Esophagus squamous epithelium (tissue), 5 donors: ENCODE data around the gene ALDOC. TPM values are rescaled to one million over a fixed set of nuclear protein-coding genes. Genes with fewer than 3 reads are reported as not detected.
A peak's percentile ranks its signal among the peaks of the same experiment; 100 is the strongest.

Source experiments
- DNase-seq: peaks from one replicate; lab custom pipeline; 2025; lab: John Stamatoyannopoulos, UW
- H3K27ac ChIP-seq, 4 donors: fragments of 200-600 bp; sonication (generic); one replicate each; pipeline ENCODE4 v1.5.1; 2016 to 2019; ENCODE audit warnings: mild to moderate bottlenecking in 1 of 4
- H3K27me3 ChIP-seq, 4 donors: fragments of 200-600 bp; sonication (generic); 1 replicate in 3 of 4; 2 replicates in 1 of 4; pipeline versions ENCODE4 v1.5.1 to v1.6.0; 2017 to 2021; ENCODE audit warnings: antibody characterized with exemption in 1 of 4
- H3K36me3 ChIP-seq, 3 donors: fragments of 200-600 bp; sonication (generic); one replicate each; pipeline ENCODE4 v1.5.1; 2016 to 2019
- H3K4me1 ChIP-seq, 3 donors: fragments of 200-600 bp; sonication (generic); one replicate each; pipeline ENCODE4 v1.5.1; 2017 to 2019
- H3K4me3 ChIP-seq, 4 donors: fragments of 200-600 bp; sonication (generic); 1 replicate in 3 of 4; 2 replicates in 1 of 4; pipeline ENCODE4 v1.5.1; 2016 to 2019; ENCODE audit warnings: mild to moderate bottlenecking in 2 of 4, moderate library complexity in 1 of 4
- H3K9me3 ChIP-seq, 3 donors: fragments of 200-600 bp; sonication (generic); one replicate each; pipeline ENCODE4 v1.5.1; 2016 to 2019
- POLR2A ChIP-seq, 4 donors: fragments of 450-650 bp; IDR thresholded peaks; one replicate each; pipeline ENCODE4 v1.6.1; 2017; ENCODE audit warnings: antibody characterized with exemption in 4 of 4, mild to moderate bottlenecking in 4 of 4, moderate library complexity in 3 of 4
- WGBS, 2 donors: methylation state at CpG; one replicate each; pipeline ENCODE4 v1.1.5; 2018; 5-methylcytosine and 5-hydroxymethylcytosine counted together
- intact Hi-C: fragments of 100-400 bp; cut with DNase I; formaldehyde crosslinking; loops from one replicate; pipeline ENCODE4 v1.15.0; 2022
- total RNA-seq, 4 donors: library from RNA; depleted of rRNA; stranded (reverse); fragments of >200 nt; gene quantifications; one replicate each; pipeline ENCODE4 v1.1.0, GENCODE V29; 2016
- TF ChIP-seq, protein P1 (sequence below), 6 experiments: fragments of 450-650 bp in 4 of 6; fragments of 200-600 bp in 2 of 6; sonication (generic) in 2 of 6; IDR thresholded peaks; one replicate each; pipeline ENCODE4 v1.5.1; 2016 to 2019; ENCODE audit warnings: antibody characterized with exemption in 6 of 6, mild to moderate bottlenecking in 4 of 6, moderate library complexity in 4 of 6
- donor health status: DM: yes; HTN: yes; CAD: no.

ALDOC gene
- total RNA-seq, 4 donors from 2014 or later, result 27.0 to 57.0 (median 44.3) TPM

DNA sequence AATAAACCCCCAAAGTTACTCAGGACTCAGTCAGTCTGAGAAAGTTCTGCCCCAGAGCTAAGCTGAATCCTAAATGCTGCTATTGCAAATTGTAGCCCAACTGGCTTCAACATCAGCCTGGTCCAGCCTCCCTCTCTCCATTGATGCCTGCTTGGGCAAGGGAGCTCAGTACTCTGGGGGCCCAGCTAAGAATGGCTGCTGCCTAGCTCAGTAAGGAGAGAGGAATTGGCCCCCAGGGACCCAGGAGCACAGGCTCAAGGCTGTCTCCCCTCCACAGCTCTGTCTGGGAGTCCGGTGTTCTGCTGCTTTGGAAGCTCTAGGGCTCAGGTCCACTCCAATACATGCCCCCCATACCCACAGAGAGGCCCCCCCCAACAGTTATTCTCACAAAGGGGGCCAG, 25.8 kb downstream of the ALDOC start:
- H3K4me1 ChIP-seq, result peaks cover 12 to 65% (median 13%) of the 10 kb centered on the region in 3 donors
- WGBS, 2 donors, result 83% methylated on average over 1 of the region's 1 CpG; no CpG with 5 or more reads in 1 of the 2 donors
- no peak overlapping the region for H3K27ac ChIP-seq

DNA sequence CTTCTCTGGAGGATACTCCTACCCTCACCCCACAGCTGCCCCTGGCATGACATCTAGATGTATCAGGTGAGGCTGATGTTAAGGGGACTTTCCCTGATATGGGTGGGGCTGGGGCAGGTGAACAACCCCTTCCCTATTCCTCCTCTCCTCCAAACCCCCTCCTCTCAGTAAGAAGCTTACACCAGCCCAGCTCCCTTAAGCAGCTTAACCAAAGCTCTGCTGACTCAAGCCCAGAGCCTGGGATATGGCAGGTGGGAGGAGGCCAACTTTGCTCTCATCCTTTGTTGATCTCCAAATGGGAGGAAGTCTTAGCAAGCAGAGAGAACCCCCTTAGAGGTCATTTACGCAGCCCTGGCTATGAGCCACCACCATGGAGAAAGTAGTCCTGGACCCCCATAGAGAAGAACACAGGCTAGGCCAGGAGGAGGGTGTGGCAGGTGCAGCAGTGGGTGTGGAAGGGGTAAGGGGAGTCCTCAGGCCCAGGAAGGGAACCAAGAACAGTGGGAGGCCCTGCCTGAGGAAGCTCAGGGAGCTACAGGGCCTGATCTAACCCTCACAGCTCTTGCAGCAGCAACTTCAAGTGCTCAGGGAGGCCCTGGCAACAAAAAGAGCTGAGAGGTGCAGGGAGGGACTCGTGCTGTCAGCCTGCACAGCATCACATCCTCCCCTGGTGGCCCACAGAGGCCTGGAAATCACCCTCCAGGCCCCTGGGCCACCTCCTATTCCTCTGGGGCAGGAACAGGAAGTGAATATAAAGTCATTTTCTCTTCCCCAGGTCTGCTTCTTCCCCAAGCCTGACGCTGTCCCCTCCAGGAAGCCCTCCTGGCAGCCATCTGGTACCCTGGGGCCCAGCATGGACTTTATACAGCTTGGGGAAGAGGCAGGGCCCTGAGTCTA, 27.2 kb downstream of the ALDOC start:
- Histone ChIP-seq H3K4me1 (peaks cover 12 to 54% (median 13%) of the 10 kb centered on the region in 3 donors), H3K4me3 (no peak overlapping the region), H3K27me3 (no peaks in the 10 kb centered on the region), H3K27ac (no peak overlapping the region), H3K9me3 (no peaks in the 10 kb centered on the region), H3K36me3 (peaks cover 6 to 27% (median 10%) of the 10 kb centered on the region in 3 donors)
- TF ChIP-seq POLR2A (IDR thresholded peaks at IDR 0.05), result no peak
- TF ChIP-seq, protein P1, sequence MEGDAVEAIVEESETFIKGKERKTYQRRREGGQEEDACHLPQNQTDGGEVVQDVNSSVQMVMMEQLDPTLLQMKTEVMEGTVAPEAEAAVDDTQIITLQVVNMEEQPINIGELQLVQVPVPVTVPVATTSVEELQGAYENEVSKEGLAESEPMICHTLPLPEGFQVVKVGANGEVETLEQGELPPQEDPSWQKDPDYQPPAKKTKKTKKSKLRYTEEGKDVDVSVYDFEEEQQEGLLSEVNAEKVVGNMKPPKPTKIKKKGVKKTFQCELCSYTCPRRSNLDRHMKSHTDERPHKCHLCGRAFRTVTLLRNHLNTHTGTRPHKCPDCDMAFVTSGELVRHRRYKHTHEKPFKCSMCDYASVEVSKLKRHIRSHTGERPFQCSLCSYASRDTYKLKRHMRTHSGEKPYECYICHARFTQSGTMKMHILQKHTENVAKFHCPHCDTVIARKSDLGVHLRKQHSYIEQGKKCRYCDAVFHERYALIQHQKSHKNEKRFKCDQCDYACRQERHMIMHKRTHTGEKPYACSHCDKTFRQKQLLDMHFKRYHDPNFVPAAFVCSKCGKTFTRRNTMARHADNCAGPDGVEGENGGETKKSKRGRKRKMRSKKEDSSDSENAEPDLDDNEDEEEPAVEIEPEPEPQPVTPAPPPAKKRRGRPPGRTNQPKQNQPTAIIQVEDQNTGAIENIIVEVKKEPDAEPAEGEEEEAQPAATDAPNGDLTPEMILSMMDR (IDR thresholded peaks at IDR 0.05), result no peak
- intact Hi-C loops, result no loop called here
- no peak for DNase-seq
- WGBS, 2 donors, result 78 to 82% methylated on average over 1 to 3 of the region's 3 CpGs

More for the DNA sequence above, 25.8 kb downstream of the ALDOC start:
- Histone ChIP-seq H3K27me3 (no peaks in the 10 kb centered on the region), H3K4me3 (no peak overlapping the region), H3K36me3 (peaks cover 6 to 41% (median 19%) of the 10 kb centered on the region in 3 donors), H3K9me3 (no peaks in the 10 kb centered on the region)
- no peak for DNase-seq
- TF ChIP-seq POLR2A (IDR thresholded peaks at IDR 0.05), result no peak
- TF ChIP-seq, protein P1 (IDR thresholded peaks at IDR 0.05), result no peak
- intact Hi-C loops, result no loop called here

DNA sequence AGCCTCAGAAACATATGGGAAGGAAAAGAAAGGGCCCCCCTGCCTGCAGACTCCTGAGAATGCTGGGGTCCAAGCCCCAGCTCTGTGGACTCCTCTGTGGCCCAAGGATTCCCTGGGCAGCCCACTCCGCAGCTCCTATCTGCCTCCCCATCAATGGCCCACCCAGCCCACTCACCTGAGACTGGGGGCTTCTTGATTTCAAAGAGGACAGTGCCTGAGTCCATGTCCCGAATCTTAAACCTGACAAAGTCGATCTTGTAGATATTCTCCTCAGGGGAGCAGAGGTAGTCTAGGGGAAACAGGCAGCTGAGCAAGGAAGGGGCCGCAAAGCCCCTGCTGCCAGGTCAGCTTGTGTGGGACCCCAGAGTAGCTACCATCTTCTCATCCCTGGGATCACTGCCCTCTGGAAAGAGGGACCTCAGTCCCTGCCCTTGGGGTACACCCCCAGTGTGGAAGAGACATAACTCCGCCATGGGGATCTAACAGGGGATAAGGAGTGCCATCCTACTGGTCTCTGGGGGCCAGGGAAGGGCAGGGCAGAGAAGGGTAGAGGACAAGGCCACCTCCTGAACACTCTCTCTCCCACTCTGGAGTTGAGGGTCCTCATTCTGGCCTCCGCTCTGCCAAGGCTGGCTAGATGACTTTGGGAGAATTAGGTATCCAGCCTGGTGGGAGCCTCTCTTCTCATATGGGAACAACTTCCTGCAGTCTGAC, 28.1 kb downstream of the ALDOC start:
- Histone ChIP-seq H3K9me3 (no peaks in the 10 kb centered on the region), H3K4me1 (peaks cover 12 to 54% (median 13%) of the 10 kb centered on the region in 3 donors), H3K27ac (no peak overlapping the region), H3K27me3 (no peaks in the 10 kb centered on the region), H3K36me3 (peaks cover under 1 to 18% (median 3%) of the 10 kb centered on the region in 3 donors), H3K4me3 (no peak overlapping the region)
- whole genome bisulfite sequencing, 2 donors, result 100% methylated on average over 1 of the region's 6 CpGs
- intact Hi-C loops, result no loop called here
- TF ChIP-seq POLR2A (IDR thresholded peaks at IDR 0.05), result no peak
- TF ChIP-seq, protein P1 (IDR thresholded peaks at IDR 0.05), result peak in 1 of 6 experiments; percentile 2
- DNase-seq, result no peak

DNA sequence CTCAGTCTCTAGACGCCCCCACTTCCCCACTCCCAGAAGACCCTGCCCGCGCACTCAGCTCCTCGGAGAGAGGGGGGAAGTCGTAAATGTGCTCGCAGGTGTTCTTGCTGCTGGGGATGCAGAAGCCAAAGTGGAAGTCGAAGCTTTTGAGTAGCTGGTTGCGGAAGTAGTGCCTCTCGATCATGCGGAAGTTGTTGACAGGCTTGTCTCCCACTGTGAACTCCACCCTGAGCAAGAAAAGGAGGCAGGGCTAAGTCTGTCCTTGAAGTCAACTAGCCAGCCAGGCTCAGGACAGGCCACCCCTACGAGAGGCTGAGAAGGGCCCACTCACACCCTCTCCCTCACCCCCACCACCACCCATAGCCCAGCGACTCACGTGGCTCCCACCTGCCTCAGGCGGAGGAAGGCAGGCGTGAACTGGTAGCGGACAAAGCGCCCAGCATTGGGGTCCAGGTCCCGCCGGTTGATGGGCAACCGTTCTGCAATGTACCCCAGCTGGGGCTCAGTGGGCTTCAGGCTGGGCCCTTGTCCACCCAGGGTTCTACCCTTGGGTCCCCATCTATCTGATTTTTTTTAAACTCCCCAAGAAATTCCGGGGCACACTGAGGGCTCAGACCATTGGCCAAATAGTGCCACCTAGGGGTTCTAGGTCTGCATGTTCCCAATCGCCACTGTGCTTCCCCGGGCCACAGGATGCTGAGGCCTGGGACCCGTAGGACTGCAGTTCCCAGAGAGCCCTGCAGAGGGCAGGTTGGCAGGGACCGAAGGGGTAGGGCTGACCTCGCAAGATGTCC, 28.9 kb downstream of the ALDOC start:
- WGBS, 2 donors, result 79 to 80% methylated on average over 8 to 12 of the region's 26 CpGs
- TF ChIP-seq, protein P1 (IDR thresholded peaks at IDR 0.05), result peak; percentile 68 to 92 (median 90)
- TF ChIP-seq POLR2A (IDR thresholded peaks at IDR 0.05), result no peak
- no peak for DNase-seq
- H3K27ac ChIP-seq, result peak overlapping the region in 2 of 4 donors; percentile 22 to 33
- H3K36me3 ChIP-seq, result peaks cover 0 to 17% (median 0%) of the 10 kb centered on the region in 3 donors
- H3K4me1 ChIP-seq, result peaks cover 12 to 51% (median 13%) of the 10 kb centered on the region in 3 donors
- intact Hi-C loops, result no loop called here
- H3K4me3 ChIP-seq, result no peak overlapping the region
- H3K9me3 ChIP-seq, result no peaks in the 10 kb centered on the region
- no peaks in the 10 kb centered on the region for H3K27me3 ChIP-seq
